Sigmoid colon (tissue), 7 donors: ENCODE results near the gene SYT7. TPM values are rescaled to one million over a fixed set of nuclear protein-coding genes. Genes with fewer than 3 reads are reported as not detected.

Source experiments
- DNase-seq: peaks from one replicate; pipeline ENCODE4 v3.0.0-alpha.2; 2019
- H3K27ac ChIP-seq, 4 donors: fragments of 200-600 bp; sonication (generic); one replicate each; pipeline ENCODE4 v1.5.1; 2016 to 2019; ENCODE audit warnings: mild to moderate bottlenecking in 1 of 4
- H3K27me3 ChIP-seq, 3 donors: fragments of 200-600 bp; sonication (generic); one replicate each; pipeline ENCODE4 v1.5.1; 2019; ENCODE audit warnings: mild to moderate bottlenecking in 1 of 3
- H3K36me3 ChIP-seq, 4 donors: fragments of 200-600 bp; sonication (generic); one replicate each; pipeline ENCODE4 v1.5.1; 2016 to 2019
- H3K4me1 ChIP-seq, 4 donors: fragments of 200-600 bp; sonication (generic); one replicate each; pipeline ENCODE4 v1.5.1; 2017 to 2019
- H3K4me3 ChIP-seq, 4 donors: fragments of 200-600 bp; sonication (generic); one replicate each; pipeline ENCODE4 v1.5.1; 2017 to 2019; ENCODE audit warnings: mild to moderate bottlenecking in 2 of 4, moderate library complexity in 1 of 4
- H3K9me3 ChIP-seq, 4 donors: fragments of 200-600 bp in 3 of 4; sonication (generic) in 3 of 4; one replicate each; pipeline versions ENCODE4 v1.5.1 to v1.6.1; 2013 to 2019
- CTCF ChIP-seq, 4 experiments: fragments of 450-650 bp in 3 of 4; fragments of 200-600 bp in 1 of 4; IDR thresholded peaks; one replicate each; pipeline ENCODE4 v1.5.1; 2016 to 2019; ENCODE audit warnings: antibody characterized with exemption in 4 of 4, mild to moderate bottlenecking in 3 of 4, moderate library complexity in 2 of 4
- EP300 ChIP-seq, 4 donors: sonication (generic); formaldehyde crosslinking; IDR thresholded peaks; one replicate each; pipeline ENCODE4 v1.6.1; 2017; ENCODE audit warnings: antibody characterized with exemption in 4 of 4
- POLR2A ChIP-seq, 2 donors: fragments of 450-650 bp; IDR thresholded peaks; one replicate each; pipeline ENCODE4 v1.6.1; 2016; ENCODE audit warnings: antibody characterized with exemption in 2 of 2, mild to moderate bottlenecking in 2 of 2, moderate library complexity in 2 of 2
- POLR2AphosphoS5 ChIP-seq, 4 donors: sonication (generic); formaldehyde crosslinking; IDR thresholded peaks; one replicate each; pipeline ENCODE4 v1.6.1; 2017; ENCODE audit warnings: antibody characterized with exemption in 4 of 4
- WGBS, 2 donors: extraction: QIAGEN DNeasy Blood & Tissue Kit; methylation state at CpG; one replicate each; pipeline ENCODE4 v1.1.7; 2013; 5-methylcytosine and 5-hydroxymethylcytosine counted together
- intact Hi-C: fragments of 100-400 bp; cut with DNase I; formaldehyde crosslinking; loops from one replicate; pipeline ENCODE4 v1.15.1; 2023
- polyA plus RNA-seq, 3 donors: library from polyadenylated mRNA; stranded (reverse); fragments of 200-250 nt; gene quantifications; one replicate each; pipeline ENCODE4 v1.2.3, GENCODE V29; 2013
- total RNA-seq, 4 donors: library from RNA; depleted of rRNA; stranded (reverse); fragments of >200 nt; gene quantifications; one replicate each; pipeline ENCODE4 v1.1.0, GENCODE V29; 2016
- donor health status: healthy with polysubstance abuse.
- donor health status: Bipolar disorder and iron deficiency.
- donor health status: healthy.

Gene SYT7
- total and polyA plus RNA-seq, 7 donors, result 0.66 to 8.4 (median 3.6) TPM

GRCh38 chr11:61488651-61489291 lies 92.1 kb downstream of the SYT7 start:
- peaks cover 0 to 32% (median 27%) of the 10 kb centered on the region in 4 donors for H3K4me1 ChIP-seq
- DNase-seq, result no peak
- H3K27me3 ChIP-seq, result no peaks in the 10 kb centered on the region
- TF ChIP-seq POLR2AphosphoS5 (IDR thresholded peaks at IDR 0.05) (peak in 2 of 4 donors; percentile 9 to 26), EP300 (IDR thresholded peaks at IDR 0.05) (no peak)
- no peaks in the 10 kb centered on the region for H3K36me3 ChIP-seq
- intact Hi-C loops, result no loop called here
- 8 to 43% methylated on average over 19 of the region's 19 CpGs for WGBS, 2 donors
- H3K9me3 ChIP-seq, result no peaks in the 10 kb centered on the region
- H3K27ac ChIP-seq, result peak overlapping the region; percentile 17 to 75 (median 59)
- H3K4me3 ChIP-seq, result peak overlapping the region in 3 of 4 donors; percentile 9 to 28 (median 24)

DNA sequence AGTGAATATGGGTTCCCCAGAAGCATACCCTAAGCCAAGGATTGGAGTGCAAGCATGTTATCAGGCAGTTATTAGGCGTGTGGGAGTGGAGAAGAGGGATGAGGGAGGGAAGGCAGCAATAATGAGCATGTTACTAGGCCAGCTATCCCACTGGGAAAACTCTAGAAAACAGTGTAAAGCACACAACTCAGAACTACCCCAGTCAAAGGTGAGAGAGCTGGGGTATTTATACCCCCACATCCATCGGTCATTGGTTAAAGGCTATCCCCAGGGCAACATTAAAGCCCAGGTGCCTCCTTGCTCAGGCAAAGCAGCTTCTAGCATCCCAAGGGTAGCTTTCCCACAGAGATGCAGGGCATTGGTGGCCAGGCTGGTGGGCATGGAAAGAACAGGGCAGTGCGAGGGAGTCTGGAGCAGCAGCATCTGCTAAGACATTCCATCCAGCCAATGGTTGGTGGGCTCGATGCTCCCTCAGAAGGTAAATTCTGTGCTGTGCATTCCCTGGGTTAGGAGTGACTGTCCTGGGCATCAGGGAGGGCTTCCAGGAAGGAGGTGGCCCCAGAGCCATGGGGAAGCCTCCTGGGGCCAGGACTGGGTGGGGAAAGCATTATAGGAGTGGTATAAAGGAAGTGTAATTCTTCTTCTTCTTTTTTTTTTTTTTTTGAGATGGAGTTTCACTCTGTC lies 93.4 kb downstream of the SYT7 start:
- 96 to 98% methylated on average over 4 of the region's 4 CpGs for WGBS, 2 donors
- no peak for DNase-seq
- TF ChIP-seq POLR2A (IDR thresholded peaks at IDR 0.05) (no peak), CTCF (IDR thresholded peaks at IDR 0.05) (no peak), EP300 (IDR thresholded peaks at IDR 0.05) (no peak), POLR2AphosphoS5 (IDR thresholded peaks at IDR 0.05) (no peak)
- no peaks in the 10 kb centered on the region for H3K9me3 ChIP-seq
- peaks cover 0 to 4% (median 0%) of the 10 kb centered on the region in 3 donors for H3K27me3 ChIP-seq
- no peak overlapping the region for H3K4me3 ChIP-seq
- H3K27ac ChIP-seq, result no peak overlapping the region
- peaks cover 0 to 32% (median 27%) of the 10 kb centered on the region in 4 donors for H3K4me1 ChIP-seq
- intact Hi-C loops, result no loop called here
- no peaks in the 10 kb centered on the region for H3K36me3 ChIP-seq

- H3K9me3 ChIP-seq, result no peaks in the 10 kb centered on the region
- intact Hi-C loops, result no loop called here
- DNase-seq, result no peak
- H3K4me1 ChIP-seq, result peaks cover 0 to 32% (median 27%) of the 10 kb centered on the region in 4 donors
- peaks cover 0 to 6% (median 0%) of the 10 kb centered on the region in 3 donors for H3K27me3 ChIP-seq
- no peak overlapping the region for H3K27ac ChIP-seq
- no peak overlapping the region for H3K4me3 ChIP-seq
- 86 to 88% methylated on average over 5 of the region's 5 CpGs for WGBS, 2 donors
- no peaks in the 10 kb centered on the region for H3K36me3 ChIP-seq
- TF ChIP-seq EP300 (IDR thresholded peaks at IDR 0.05) (no peak), POLR2AphosphoS5 (IDR thresholded peaks at IDR 0.05) (no peak), POLR2A (IDR thresholded peaks at IDR 0.05) (no peak), CTCF (IDR thresholded peaks at IDR 0.05) (no peak)
Observed at GRCh38 chr11:61486779-61487178, 94.1 kb downstream of the SYT7 start.

- no peak for DNase-seq
- TF ChIP-seq POLR2AphosphoS5 (IDR thresholded peaks at IDR 0.05) (no peak), CTCF (IDR thresholded peaks at IDR 0.05) (no peak), EP300 (IDR thresholded peaks at IDR 0.05) (no peak), POLR2A (IDR thresholded peaks at IDR 0.05) (no peak)
- no peak overlapping the region for H3K4me3 ChIP-seq
- intact Hi-C loops, result no loop called here
- no peak overlapping the region for H3K27ac ChIP-seq
- no peaks in the 10 kb centered on the region for H3K9me3 ChIP-seq
- WGBS, 2 donors, result 93 to 95% methylated on average over 6 of the region's 6 CpGs
- H3K27me3 ChIP-seq, result peaks cover 0 to 6% (median 0%) of the 10 kb centered on the region in 3 donors
- peaks cover 0 to 29% (median 27%) of the 10 kb centered on the region in 4 donors for H3K4me1 ChIP-seq
- H3K36me3 ChIP-seq, result no peaks in the 10 kb centered on the region
Observed at GRCh38 chr11:61486011-61486620, 94.8 kb downstream of the SYT7 start.

DNA sequence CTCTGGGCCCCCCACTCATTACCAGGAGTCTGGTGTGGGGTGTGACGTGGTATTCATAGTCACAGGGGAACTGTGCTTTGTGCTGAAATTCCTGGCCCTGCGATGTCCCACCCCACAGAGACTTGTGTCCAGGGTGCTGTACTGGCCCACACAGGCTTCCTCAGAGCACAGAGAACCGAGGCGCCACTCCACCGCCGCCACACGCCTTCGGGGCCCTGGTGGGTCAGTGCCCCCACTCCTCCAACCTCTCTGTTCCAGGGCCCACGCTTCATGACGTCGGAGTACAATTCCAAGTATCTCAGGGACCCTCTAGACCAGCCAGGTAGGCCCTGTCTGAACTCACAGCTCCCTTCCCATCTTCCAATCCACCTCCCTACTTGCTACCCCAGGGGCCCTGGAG lies 95.8 kb downstream of the SYT7 start:
- H3K27me3 ChIP-seq, result peaks cover 0 to 6% (median 0%) of the 10 kb centered on the region in 3 donors

More for the DNA sequence above, 95.8 kb downstream of the SYT7 start:
- 94 to 97% methylated on average over 11 of the region's 11 CpGs for WGBS, 2 donors
- H3K4me1 ChIP-seq, result peaks cover 0 to 19% (median 18%) of the 10 kb centered on the region in 4 donors
- no peak for TF ChIP-seq EP300 (IDR thresholded peaks at IDR 0.05)
- DNase-seq, result no peak
- H3K4me3 ChIP-seq, result no peak overlapping the region
- H3K9me3 ChIP-seq, result no peaks in the 10 kb centered on the region
- H3K36me3 ChIP-seq, result no peaks in the 10 kb centered on the region
- intact Hi-C loops, result no loop called here
- H3K27ac ChIP-seq, result no peak overlapping the region
